Diencephalon (tissue), 1 donor: ENCODE data around the gene AHSA1. TPM values are rescaled to one million over a fixed set of nuclear protein-coding genes. Genes with fewer than 3 reads are reported as not detected.

ENCODE experiments used
- small RNA-seq: library from RNA; depleted of rRNA; stranded (forward); fragments of <200 nt; gene quantifications from one replicate; pipeline ENCODE3, GENCODE V24; 2014
- total RNA-seq: library from RNA; depleted of rRNA; stranded (reverse); fragments of >200 nt; gene quantifications from one replicate; pipeline ENCODE4 v1.2.3, GENCODE V29; 2014

Gene AHSA1
- 111 TPM for total RNA-seq

GRCh38 chr14:77457522-77458248 is at the start of gene AHSA1, which contains the start of gene VIPAS39:
Gene AHSA1 (plus strand): TSS chr14:77458093. CDS start chr14:77458190, 97 bp downstream.
Gene VIPAS39 (minus strand): TSS chr14:77457601. CDS start chr14:77454102, 3,499 bp downstream.

GRCh38 chr14:77423423-77423822 is 34.5 kb upstream of the AHSA1 start, which contains the start of gene NOXRED1:
Gene NOXRED1 (minus strand): TSS chr14:77423523. CDS start chr14:77422889, 634 bp downstream.

GRCh38 chr14:77498120-77498979 is 40.5 kb downstream of the AHSA1 start, which contains the start of gene ISM2:
Gene ISM2 (minus strand): TSS chr14:77498816. CDS start chr14:77498793, 23 bp downstream.

Small RNA genes lying within 50 kb of the gene (small RNA-seq; reads per million reads assigned to genes)
- gene RF00404: not detected

Other genes starting within 250 kb of the AHSA1 start
- gene NGB, start 186.9 kb upstream of the AHSA1 start, total RNA-seq: 17.8 TPM
- 19.6 TPM for gene POMT2, start 137.2 kb upstream of the AHSA1 start, total RNA-seq
- gene GSTZ1, start 137.1 kb upstream of the AHSA1 start, total RNA-seq: 7.4 TPM
- 30.0 TPM for gene TMED8, start 81.0 kb upstream of the AHSA1 start, total RNA-seq
- 20.8 TPM for gene SAMD15, start 80.7 kb upstream of the AHSA1 start, total RNA-seq
- 0.69 TPM for gene NOXRED1, start 34.6 kb upstream of the AHSA1 start, total RNA-seq
- 26.3 TPM for gene VIPAS39, start 492 bp upstream of the AHSA1 start, total RNA-seq
- 1.8 TPM for gene ISM2, start 40.7 kb downstream of the AHSA1 start, total RNA-seq
- 49.1 TPM for gene SPTLC2, start 158.5 kb downstream of the AHSA1 start, total RNA-seq
- gene ALKBH1, start 249.9 kb downstream of the AHSA1 start, total RNA-seq: 10.6 TPM